DOHH2 (cell line): ENCODE results near the gene DCXR.

Experiments
- H3F3A ChIP-seq: fragments of 200-600 bp; sonication (generic), shearing (Covaris generic); 2 replicates; pipeline ENCODE4 v1.6.0; 2016; ENCODE audit warnings: antibody characterized with exemption, mild to moderate bottlenecking; ENCODE audit not compliant: control insufficient read depth, insufficient read depth
- H3K27ac ChIP-seq: fragments of 200-600 bp; sonication (generic); 2 replicates; pipeline ENCODE4 v1.5.1; 2014; ENCODE audit warnings: low read depth, mild to moderate bottlenecking, low read length, moderate library complexity
- H3K27me3 ChIP-seq: fragments of 200-600 bp; sonication (generic); 2 replicates; pipeline ENCODE4 v1.6.1; 2014; ENCODE audit warnings: mild to moderate bottlenecking, low read length, mixed read lengths; ENCODE audit not compliant: control insufficient read depth
- H3K36me3 ChIP-seq: fragments of 200-600 bp; sonication (generic); 2 replicates; pipeline ENCODE4 v1.6.1; 2014; ENCODE audit warnings: mild to moderate bottlenecking, low read length, moderate library complexity, mixed read lengths; ENCODE audit not compliant: control insufficient read depth
- H3K4me1 ChIP-seq: fragments of 200-600 bp; sonication (generic); 2 replicates; pipeline ENCODE4 v1.6.1; 2014; ENCODE audit warnings: mild to moderate bottlenecking, low read length, mixed read lengths; ENCODE audit not compliant: control insufficient read depth
- H3K4me2 ChIP-seq: fragments of 200-600 bp; sonication (generic); 2 replicates; pipeline ENCODE4 v1.6.0; 2014; ENCODE audit warnings: mild to moderate bottlenecking, low read length, moderate library complexity
- H3K4me3 ChIP-seq: fragments of 200-600 bp; sonication (generic); 2 replicates; pipeline ENCODE4 v1.5.1; 2014; ENCODE audit warnings: mild to moderate bottlenecking, low read length, mixed read lengths
- H3K79me2 ChIP-seq: fragments of 200-600 bp; sonication (generic); 2 replicates; pipeline ENCODE4 v1.6.1; 2014; ENCODE audit warnings: mild to moderate bottlenecking, low read length, mixed read lengths; ENCODE audit not compliant: control insufficient read depth
- H3K9me2 ChIP-seq: fragments of 200-600 bp; sonication (generic); replicated peaks from 2 replicates; pipeline ENCODE4 v1.6.1; 2014; ENCODE audit warnings: mild to moderate bottlenecking, low read length, mixed read lengths; ENCODE audit not compliant: control insufficient read depth
- H3K9me3 ChIP-seq: fragments of 200-600 bp; sonication (generic); 2 replicates; pipeline ENCODE4 v1.6.1; 2014; ENCODE audit warnings: antibody characterized with exemption, low read length, mixed read lengths; ENCODE audit not compliant: control insufficient read depth, insufficient read depth
- H4K20me1 ChIP-seq: fragments of 200-600 bp; sonication (generic); 2 replicates; pipeline ENCODE4 v1.6.0; 2014; ENCODE audit warnings: low read depth, mild to moderate bottlenecking, antibody characterized with exemption, low read length, moderate library complexity; ENCODE audit not compliant: control insufficient read depth, insufficient read depth
- CTCF ChIP-seq: fragments of 200-600 bp; sonication (generic); IDR thresholded peaks from one replicate; pipeline ENCODE4 v1.5.1; 2014; ENCODE audit warnings: antibody characterized with exemption, mild to moderate bottlenecking, low read depth, low read length; ENCODE audit not compliant: poor library complexity, severe bottlenecking
- EZH2phosphoT487 ChIP-seq: fragments of 200-600 bp; sonication (generic); IDR thresholded peaks from 2 replicates; pipeline ENCODE4 v1.6.1; 2017; ENCODE audit warnings: borderline replicate concordance, mild to moderate bottlenecking, antibody characterized with exemption, low read length, moderate library complexity, mixed read lengths

DCXR gene

GRCh38 chr17:82014432-82014831, 23.1 kb downstream of the DCXR start:
- Histone ChIP-seq H3K4me1 (peaks cover 6% of the 10 kb centered on the region), H3K4me2 (no peak overlapping the region), H3K4me3 (no peak overlapping the region), H3K27me3 (no peaks in the 10 kb centered on the region), H3F3A (peaks cover 3% of the 10 kb centered on the region; the same call in 1 of the 2 replicates), H3K9me2 (no peaks in the 10 kb centered on the region), H3K9me3 (no peaks in the 10 kb centered on the region), H4K20me1 (0 out of 2 replicates have a peak, but pooled peaks cover 4% of the 10 kb centered on the region), H3K79me2 (no peaks in the 10 kb centered on the region), H3K27ac (no peak overlapping the region), H3K36me3 (peaks cover 7% of the 10 kb centered on the region)
- TF ChIP-seq EZH2phosphoT487 (no peak), CTCF (no peak)

GRCh38 chr17:82013772-82014321, 23.6 kb downstream of the DCXR start:
- Histone ChIP-seq H3K4me3 (no peak overlapping the region), H3F3A (peaks cover 3% of the 10 kb centered on the region; the same call in 1 of the 2 replicates), H3K4me2 (no peak overlapping the region), H3K36me3 (peaks cover 7% of the 10 kb centered on the region), H3K4me1 (peaks cover 6% of the 10 kb centered on the region), H3K9me3 (no peaks in the 10 kb centered on the region), H4K20me1 (0 out of 2 replicates have a peak, but pooled peaks cover 4% of the 10 kb centered on the region), H3K27me3 (no peaks in the 10 kb centered on the region), H3K27ac (no peak overlapping the region), H3K9me2 (no peaks in the 10 kb centered on the region), H3K79me2 (no peaks in the 10 kb centered on the region)
- no peak for TF ChIP-seq EZH2phosphoT487
- no peak for TF ChIP-seq CTCF

GRCh38 chr17:82013341-82013740, 24.2 kb downstream of the DCXR start:
- no peak overlapping the region for H3K4me2 ChIP-seq
- TF ChIP-seq EZH2phosphoT487: no peak
- TF ChIP-seq CTCF: no peak
- H3K79me2 ChIP-seq: no peaks in the 10 kb centered on the region
- no peak overlapping the region for H3K27ac ChIP-seq
- H3F3A ChIP-seq: no peaks in the 10 kb centered on the region; the same call in 1 of the 2 replicates
- no peak overlapping the region for H3K4me3 ChIP-seq
- no peaks in the 10 kb centered on the region for H3K9me3 ChIP-seq
- no peaks in the 10 kb centered on the region for H4K20me1 ChIP-seq
- peaks cover 6% of the 10 kb centered on the region for H3K4me1 ChIP-seq
- peaks cover 4% of the 10 kb centered on the region for H3K36me3 ChIP-seq
- no peaks in the 10 kb centered on the region for H3K9me2 ChIP-seq
- H3K27me3 ChIP-seq: no peaks in the 10 kb centered on the region
